HFF-Myc (cell line): ENCODE measurements around the gene ZNF507.

ENCODE experiments used
- DNase-seq: peaks from one replicate; pipeline ENCODE4 v3.0.0-alpha.2; 2011; ENCODE audit warnings: low read depth; ENCODE audit errors: extremely low read depth
- H3K4me3 ChIP-seq: replicated peaks from 2 replicates; pipeline ENCODE4 v1.5.1; 2011; ENCODE audit warnings: low read depth, mild to moderate bottlenecking, control low read depth, low read length
- CTCF ChIP-seq: IDR thresholded peaks from 2 replicates; pipeline ENCODE4 v1.5.1; 2012; ENCODE audit warnings: mild to moderate bottlenecking, low read depth, low read length, control low read depth; ENCODE audit errors: missing control alignments

Gene ZNF507

GRCh38 chr19:32349051-32349450, 3.6 kb downstream of the ZNF507 start:
- TF ChIP-seq CTCF, result no peak
- no peak overlapping the region for H3K4me3 ChIP-seq
- DNase-seq, result no peak

GRCh38 chr19:32349724-32350470, 4.5 kb downstream of the ZNF507 start:
- DNase-seq, result no peak
- no peak for TF ChIP-seq CTCF
- no peak overlapping the region for H3K4me3 ChIP-seq

GRCh38 chr19:32350471-32350865, 5.1 kb downstream of the ZNF507 start:
- no peak for DNase-seq
- no peak overlapping the region for H3K4me3 ChIP-seq
- no peak for TF ChIP-seq CTCF

- no peak for TF ChIP-seq CTCF
- DNase-seq, result no peak
- no peak overlapping the region for H3K4me3 ChIP-seq
Measured at GRCh38 chr19:32350987-32351348, 5.6 kb downstream of the ZNF507 start.

- TF ChIP-seq CTCF, result no peak
- DNase-seq, result no peak
- H3K4me3 ChIP-seq, result no peak overlapping the region
Measured at GRCh38 chr19:32352241-32352630, 6.8 kb downstream of the ZNF507 start.

GRCh38 chr19:32354345-32354744, 8.9 kb downstream of the ZNF507 start:
- TF ChIP-seq CTCF, result no peak
- DNase-seq, result no peak
- no peak overlapping the region for H3K4me3 ChIP-seq

GRCh38 chr19:32355309-32355708, 9.9 kb downstream of the ZNF507 start:
- no peak for DNase-seq
- no peak for TF ChIP-seq CTCF
- H3K4me3 ChIP-seq, result no peak overlapping the region
